Measurements from ENCODE around the gene TSPOAP1. TPM values are rescaled to one million over a fixed set of nuclear protein-coding genes. Genes with fewer than 3 reads are reported as not detected.

TSPOAP1 gene
- total and polyA plus RNA-seq, 2 of the 13 experiments (the other 11 are each of a cell fraction or from before 2014, with no cell fraction given), result not detected

DNA sequence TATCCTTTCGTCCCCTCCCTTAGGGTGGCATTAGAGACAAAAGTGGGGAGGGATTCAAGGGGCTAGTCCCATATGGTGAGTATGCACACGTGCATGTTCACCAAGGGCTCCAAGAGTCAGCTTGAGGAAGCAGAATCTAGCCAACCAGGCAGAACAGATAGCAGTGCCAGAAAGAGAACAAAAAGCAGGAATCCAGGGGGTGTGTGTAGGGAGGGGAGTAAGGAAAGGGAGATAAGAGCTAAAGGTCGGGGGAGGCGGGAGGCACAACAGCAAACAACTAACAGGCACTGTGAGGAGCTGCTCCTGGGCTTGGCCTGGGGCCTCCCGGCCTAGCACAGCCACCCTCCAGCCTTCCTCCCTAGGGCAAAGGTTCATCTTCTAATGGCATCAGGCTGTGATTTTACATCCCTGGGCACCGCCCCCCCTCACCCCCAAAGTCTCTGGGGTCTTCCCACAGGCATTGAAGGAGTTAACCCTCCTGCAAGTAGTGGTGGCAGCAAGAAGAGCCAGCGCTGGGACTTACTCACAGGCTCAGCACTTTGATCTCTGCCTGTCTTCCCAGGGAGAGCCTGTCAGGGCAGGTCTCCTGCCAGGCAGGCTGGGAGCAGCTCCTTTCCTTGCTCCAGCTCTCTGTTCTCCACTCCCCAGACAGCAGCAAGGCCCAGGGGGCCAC lies 35.8 kb upstream of the TSPOAP1 start (continued):
- TF ChIP-seq ZNF775 (CRISPR knock-in tag; IDR thresholded peaks at IDR 0.05; ENCODE audit: borderline replicate concordance) (no peak), SAFB2 (CRISPR knock-in tag; IDR thresholded peaks at IDR 0.05; ENCODE audit: borderline replicate concordance, low read depth) (no peak), JDP2 (CRISPR knock-in tag; IDR thresholded peaks at IDR 0.05; ENCODE audit: borderline replicate concordance) (no peak), HMG20A (CRISPR knock-in tag; IDR thresholded peaks at IDR 0.05; ENCODE audit: borderline replicate concordance) (0 out of 2 replicates have a peak, but pooled peaks have one; percentile 7), ZKSCAN8 (CRISPR knock-in tag; IDR thresholded peaks at IDR 0.05; ENCODE audit: borderline replicate concordance) (peak; percentile 21; the same call in 1 of the 2 replicates), ZNF577 (CRISPR knock-in tag; IDR thresholded peaks at IDR 0.05; ENCODE audit: borderline replicate concordance, low read depth) (no peak), ZNF335 (CRISPR knock-in tag; IDR thresholded peaks at IDR 0.05) (peak; percentile 41; the same call in 1 of the 2 replicates), FOSL2 (CRISPR knock-in tag; IDR thresholded peaks at IDR 0.05) (no peak), RFX5 (IDR thresholded peaks at IDR 0.05; ENCODE audit: low read depth, low read length) (no peak), ZSCAN20 (CRISPR knock-in tag; IDR thresholded peaks at IDR 0.05; ENCODE audit: borderline replicate concordance) (no peak), ZNF629 (CRISPR knock-in tag; conservative IDR thresholded peaks at IDR 0.05) (no peak; the same call in 1 of the 2 replicates), KAT8 (CRISPR knock-in tag; IDR thresholded peaks at IDR 0.05) (0 out of 2 replicates have a peak, but pooled peaks have one; percentile 35), NR2C2 (CRISPR knock-in tag; IDR thresholded peaks at IDR 0.05; ENCODE audit: borderline replicate concordance) (0 out of 2 replicates have a peak, but pooled peaks have one; percentile 61), NR2F1 (CRISPR knock-in tag; IDR thresholded peaks at IDR 0.05) (peak in 1 of 2 experiments; percentile 29; a peak in 2 of 4 replicates), SP2 (CRISPR knock-in tag; IDR thresholded peaks at IDR 0.05) (no peak), ZNF619 (CRISPR knock-in tag; IDR thresholded peaks at IDR 0.05) (no peak), SIN3B (IDR thresholded peaks at IDR 0.05; ENCODE audit: low read length) (no peak), GZF1 (CRISPR knock-in tag; IDR thresholded peaks at IDR 0.05) (no peak), SMAD9 (CRISPR knock-in tag; IDR thresholded peaks at IDR 0.05) (no peak), ZNF354B (CRISPR knock-in tag; IDR thresholded peaks at IDR 0.05) (no peak), ZFAT (CRISPR knock-in tag; conservative IDR thresholded peaks at IDR 0.05) (no peak), FOXJ3 (CRISPR knock-in tag; IDR thresholded peaks at IDR 0.05; ENCODE audit: borderline replicate concordance) (0 out of 2 replicates have a peak, but pooled peaks have one; percentile 33)
- TF ChIP-seq, protein P1, sequence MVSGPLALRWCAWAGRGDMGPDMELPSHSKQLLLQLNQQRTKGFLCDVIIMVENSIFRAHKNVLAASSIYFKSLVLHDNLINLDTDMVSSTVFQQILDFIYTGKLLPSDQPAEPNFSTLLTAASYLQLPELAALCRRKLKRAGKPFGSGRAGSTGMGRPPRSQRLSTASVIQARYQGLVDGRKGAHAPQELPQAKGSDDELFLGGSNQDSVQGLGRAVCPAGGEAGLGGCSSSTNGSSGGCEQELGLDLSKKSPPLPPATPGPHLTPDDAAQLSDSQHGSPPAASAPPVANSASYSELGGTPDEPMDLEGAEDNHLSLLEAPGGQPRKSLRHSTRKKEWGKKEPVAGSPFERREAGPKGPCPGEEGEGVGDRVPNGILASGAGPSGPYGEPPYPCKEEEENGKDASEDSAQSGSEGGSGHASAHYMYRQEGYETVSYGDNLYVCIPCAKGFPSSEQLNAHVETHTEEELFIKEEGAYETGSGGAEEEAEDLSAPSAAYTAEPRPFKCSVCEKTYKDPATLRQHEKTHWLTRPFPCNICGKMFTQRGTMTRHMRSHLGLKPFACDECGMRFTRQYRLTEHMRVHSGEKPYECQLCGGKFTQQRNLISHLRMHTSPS (CRISPR knock-in tag; IDR thresholded peaks at IDR 0.05; ENCODE audit: low read depth), result no peak
- TF ChIP-seq, protein P2, sequence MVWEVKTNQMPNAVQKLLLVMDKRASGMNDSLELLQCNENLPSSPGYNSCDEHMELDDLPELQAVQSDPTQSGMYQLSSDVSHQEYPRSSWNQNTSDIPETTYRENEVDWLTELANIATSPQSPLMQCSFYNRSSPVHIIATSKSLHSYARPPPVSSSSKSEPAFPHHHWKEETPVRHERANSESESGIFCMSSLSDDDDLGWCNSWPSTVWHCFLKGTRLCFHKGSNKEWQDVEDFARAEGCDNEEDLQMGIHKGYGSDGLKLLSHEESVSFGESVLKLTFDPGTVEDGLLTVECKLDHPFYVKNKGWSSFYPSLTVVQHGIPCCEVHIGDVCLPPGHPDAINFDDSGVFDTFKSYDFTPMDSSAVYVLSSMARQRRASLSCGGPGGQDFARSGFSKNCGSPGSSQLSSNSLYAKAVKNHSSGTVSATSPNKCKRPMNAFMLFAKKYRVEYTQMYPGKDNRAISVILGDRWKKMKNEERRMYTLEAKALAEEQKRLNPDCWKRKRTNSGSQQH (CRISPR knock-in tag; IDR thresholded peaks at IDR 0.05; ENCODE audit: low read depth), result peak; percentile 68; the same call in 1 of the 2 replicates
- TF ChIP-seq, protein P3, sequence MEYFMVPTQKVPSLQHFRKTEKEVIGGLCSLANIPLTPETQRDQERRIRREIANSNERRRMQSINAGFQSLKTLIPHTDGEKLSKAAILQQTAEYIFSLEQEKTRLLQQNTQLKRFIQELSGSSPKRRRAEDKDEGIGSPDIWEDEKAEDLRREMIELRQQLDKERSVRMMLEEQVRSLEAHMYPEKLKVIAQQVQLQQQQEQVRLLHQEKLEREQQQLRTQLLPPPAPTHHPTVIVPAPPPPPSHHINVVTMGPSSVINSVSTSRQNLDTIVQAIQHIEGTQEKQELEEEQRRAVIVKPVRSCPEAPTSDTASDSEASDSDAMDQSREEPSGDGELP (IDR thresholded peaks at IDR 0.05; ENCODE audit: borderline replicate concordance, low read depth), result peak; percentile 40; the same call in 1 of the 2 replicates
- TF ChIP-seq, protein P4, sequence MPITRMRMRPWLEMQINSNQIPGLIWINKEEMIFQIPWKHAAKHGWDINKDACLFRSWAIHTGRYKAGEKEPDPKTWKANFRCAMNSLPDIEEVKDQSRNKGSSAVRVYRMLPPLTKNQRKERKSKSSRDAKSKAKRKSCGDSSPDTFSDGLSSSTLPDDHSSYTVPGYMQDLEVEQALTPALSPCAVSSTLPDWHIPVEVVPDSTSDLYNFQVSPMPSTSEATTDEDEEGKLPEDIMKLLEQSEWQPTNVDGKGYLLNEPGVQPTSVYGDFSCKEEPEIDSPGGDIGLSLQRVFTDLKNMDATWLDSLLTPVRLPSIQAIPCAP (CRISPR knock-in tag; IDR thresholded peaks at IDR 0.05; ENCODE audit: low read depth), result no peak

Measured in HepG2 (cell line).